ENCODE data around the gene GNAT3. TPM values are rescaled to one million over a fixed set of nuclear protein-coding genes. Genes with fewer than 3 reads are reported as not detected.

Gene GNAT3
- total RNA-seq, 1 donor from 2014 or later = 1.2 TPM

GRCh38 chr7:80500325-80500724 lies 11.5 kb downstream of the GNAT3 start:
- no peak for DNase-seq (ENCODE audit: low spot score)

DNA sequence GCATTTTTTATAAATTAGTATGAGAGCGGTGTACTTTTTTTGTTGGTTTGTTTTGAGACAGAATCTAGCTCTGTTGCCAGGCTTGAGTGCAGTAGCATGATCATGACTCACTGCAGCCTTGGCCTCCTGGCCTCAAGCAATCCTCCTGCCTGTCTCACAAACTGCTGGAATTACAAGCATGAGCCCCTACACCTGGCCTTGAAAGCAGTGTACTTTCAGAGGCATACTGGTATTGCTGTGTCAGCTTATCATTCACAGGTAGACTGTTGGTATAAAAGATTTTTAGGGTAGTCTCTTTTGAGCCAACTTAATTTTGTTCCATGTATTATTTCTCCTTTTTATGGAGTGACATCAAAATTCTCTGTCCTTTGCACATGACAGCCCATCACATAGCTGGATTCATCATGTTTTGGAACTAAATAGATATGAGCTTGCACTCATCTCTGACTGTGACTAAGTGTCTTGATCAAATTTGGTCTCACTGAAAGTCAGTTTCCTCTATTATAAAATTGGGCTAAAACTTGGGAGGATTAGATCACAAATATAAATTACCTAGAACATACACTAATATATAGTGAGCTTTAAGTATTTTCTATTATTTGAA lies 12.4 kb downstream of the GNAT3 start:
- peak; percentile 62 for DNase-seq (ENCODE audit: low spot score)

- DNase-seq (ENCODE audit: low spot score) = no peak
These were observed 13.1 kb downstream of the GNAT3 start for GRCh38 chr7:80498481-80499349.

- DNase-seq (ENCODE audit: low spot score) = no peak
These were observed 15.3 kb downstream of the GNAT3 start for GRCh38 chr7:80496586-80496985.

DNA sequence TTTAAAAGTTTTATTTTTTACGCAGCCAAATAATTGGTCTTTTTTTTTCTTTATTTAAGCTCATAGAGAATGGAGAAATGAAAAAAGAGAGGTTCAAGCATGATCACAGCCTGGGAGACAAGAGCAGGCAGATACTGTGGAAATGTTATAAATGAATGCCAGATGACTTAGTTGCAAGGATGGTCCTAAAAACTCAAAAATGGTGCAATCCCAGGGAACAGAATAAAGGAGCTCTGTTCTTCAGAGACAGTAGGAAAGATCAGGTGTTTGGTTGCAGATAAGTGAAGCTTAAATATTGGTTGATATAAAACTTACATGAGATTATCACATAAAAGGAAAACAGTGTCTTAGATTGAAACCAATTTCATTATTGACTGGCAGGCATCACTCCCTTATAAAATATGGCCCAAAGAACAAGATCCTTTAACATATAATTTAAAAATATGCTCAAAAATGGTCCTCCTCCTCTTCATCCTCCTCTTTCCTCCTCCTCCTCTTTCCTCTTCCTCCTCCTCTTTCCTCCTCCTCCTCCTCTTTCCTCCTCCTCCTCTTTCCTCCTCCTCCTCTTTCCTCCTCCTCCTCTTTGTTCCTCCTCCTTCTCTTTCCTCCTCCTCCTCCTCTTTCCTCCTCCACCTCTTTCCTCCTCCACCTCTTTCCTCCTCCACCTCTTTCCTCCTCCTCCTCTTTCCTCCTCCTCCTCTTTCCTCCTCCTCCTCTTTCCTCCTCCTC lies 18.6 kb downstream of the GNAT3 start:
- no peak for DNase-seq (ENCODE audit: low spot score)

- DNase-seq (ENCODE audit: low spot score) = no peak
These were observed 20.4 kb downstream of the GNAT3 start for GRCh38 chr7:80491462-80491861.

- no peak for DNase-seq (ENCODE audit: low spot score)
These were observed 23.0 kb downstream of the GNAT3 start for GRCh38 chr7:80488851-80489370.

- DNase-seq (ENCODE audit: low spot score) = no peak
These were observed 23.5 kb downstream of the GNAT3 start for GRCh38 chr7:80488406-80488805.

DNA sequence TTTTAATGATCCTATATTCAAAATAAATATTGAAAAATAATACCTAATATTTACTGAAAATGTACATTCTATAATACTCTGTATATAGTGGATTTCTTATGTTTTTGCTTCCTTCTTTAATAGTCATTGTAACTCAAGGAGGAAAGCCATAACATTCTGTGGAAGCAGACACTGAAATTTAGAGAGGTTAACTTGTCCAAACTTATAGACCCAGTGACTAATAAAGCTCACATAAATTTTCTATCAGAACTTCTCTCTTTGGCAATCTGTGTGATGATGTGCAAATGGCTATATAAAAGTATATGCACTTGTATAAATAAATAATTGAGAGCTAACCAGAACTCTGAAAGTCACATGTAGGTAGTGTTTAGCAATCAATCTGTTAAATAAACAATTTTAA lies 26.1 kb downstream of the GNAT3 start:
- no peak for DNase-seq (ENCODE audit: low spot score)

DNA sequence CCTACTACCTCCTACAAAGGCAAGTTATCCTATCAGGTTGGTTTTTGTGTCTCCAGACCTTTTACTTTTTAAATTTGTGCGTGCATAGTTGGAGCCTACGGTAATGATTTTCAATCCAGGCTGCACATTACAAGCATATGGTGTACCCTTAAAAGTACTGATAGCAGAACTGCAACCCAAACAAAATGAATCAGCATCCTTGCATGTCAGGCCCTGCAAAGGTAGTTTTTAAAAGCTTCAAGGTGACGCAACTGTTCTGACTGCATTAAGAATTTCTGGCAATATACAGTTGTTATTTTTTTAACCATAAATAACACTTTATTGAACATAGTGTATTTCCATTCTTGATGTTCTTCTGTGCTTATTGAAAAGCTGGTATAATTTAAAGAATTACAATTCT lies 28.9 kb downstream of the GNAT3 start:
- DNase-seq (ENCODE audit: low spot score) = no peak

GRCh38 chr7:80481196-80481884 lies 30.5 kb downstream of the GNAT3 start:
- DNase-seq (ENCODE audit: low spot score) = no peak

DNA sequence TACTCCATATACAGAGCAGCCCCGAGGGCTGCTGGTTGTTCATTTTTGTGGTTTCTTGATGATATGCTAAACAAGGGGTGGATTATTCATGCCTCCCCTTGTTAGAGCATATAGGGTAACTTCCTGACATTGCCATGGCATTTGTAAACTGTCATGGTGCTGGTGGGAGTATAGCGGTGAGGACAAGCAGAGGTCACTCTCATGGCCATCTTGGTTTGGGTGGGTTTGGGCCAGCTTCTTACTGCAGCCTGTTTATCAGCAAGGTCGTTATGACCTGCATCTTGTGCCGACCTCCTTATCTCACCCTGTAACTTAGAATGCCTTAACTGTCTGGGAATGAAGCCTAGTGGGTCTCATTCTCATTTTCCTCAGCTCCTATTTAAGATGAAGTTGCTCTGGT lies 31.3 kb downstream of the GNAT3 start:
- no peak for DNase-seq (ENCODE audit: low spot score)

GRCh38 chr7:80478683-80479082 lies 33.2 kb downstream of the GNAT3 start:
- no peak for DNase-seq (ENCODE audit: low spot score)

GRCh38 chr7:80476035-80476434 lies 35.8 kb downstream of the GNAT3 start:
- no peak for DNase-seq (ENCODE audit: low spot score)

DNA sequence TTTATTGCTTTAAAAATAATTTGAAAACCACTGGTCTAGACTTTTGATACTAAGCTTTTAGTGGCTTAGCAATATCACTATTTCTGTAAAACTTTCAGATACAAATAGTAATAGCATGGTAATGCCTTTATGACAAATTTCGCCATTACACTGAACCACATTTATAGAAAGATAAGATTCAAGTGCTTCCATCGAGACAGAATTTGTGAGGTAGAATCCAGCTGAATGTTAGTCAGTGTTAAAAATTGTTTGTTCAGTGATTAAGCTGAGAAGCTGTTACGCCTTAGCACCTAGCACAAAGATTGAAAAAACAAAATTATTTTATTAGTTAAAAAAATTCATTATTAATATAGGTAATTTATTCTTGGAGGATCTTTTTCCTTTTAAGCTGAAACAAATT lies 36.5 kb downstream of the GNAT3 start:
- DNase-seq (ENCODE audit: low spot score) = no peak

GRCh38 chr7:80473751-80474150 lies 38.1 kb downstream of the GNAT3 start:
- DNase-seq (ENCODE audit: low spot score) = no peak

GRCh38 chr7:80472491-80473200 lies 39.2 kb downstream of the GNAT3 start:
- DNase-seq (ENCODE audit: low spot score) = no peak

- DNase-seq (ENCODE audit: low spot score) = no peak
These were observed 42.7 kb downstream of the GNAT3 start for GRCh38 chr7:80468931-80469714.

- no peak for DNase-seq (ENCODE audit: low spot score)
These were observed 44.8 kb downstream of the GNAT3 start for GRCh38 chr7:80467069-80467468.

DNA sequence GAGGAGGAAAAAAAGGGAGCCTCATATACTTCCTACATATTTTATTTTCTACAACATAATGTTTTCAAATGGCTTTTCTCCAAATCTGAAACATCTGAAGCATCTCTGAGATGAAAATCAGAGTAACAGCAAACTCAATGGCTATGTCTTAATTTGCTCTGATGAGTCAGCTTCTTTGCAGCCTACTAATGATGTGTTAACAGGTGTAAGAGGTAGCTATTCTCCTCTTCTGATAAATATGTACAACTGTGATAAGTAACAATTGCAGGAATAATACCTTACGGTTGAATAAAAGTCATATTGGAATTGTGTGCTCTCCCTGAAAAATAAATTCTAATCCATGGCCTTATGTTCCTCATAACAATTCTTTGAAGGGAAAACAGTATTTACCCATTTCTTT lies 45.2 kb downstream of the GNAT3 start:
- no peak for DNase-seq (ENCODE audit: low spot score)

All from mucosa of gallbladder (tissue), 1 donor.